Measurements from ENCODE around the gene KLRC1. TPM values are rescaled to one million over a fixed set of nuclear protein-coding genes. Genes with fewer than 3 reads are reported as not detected.
"Not testable (repeated sequence)": the region's sequence is repeated elsewhere in the genome, so short reads cannot be mapped to it uniquely, and the experiment has no call there.

Gene KLRC1
- total and polyA plus RNA-seq, 10 of the 15 experiments (the other 5 are each of a cell fraction or from before 2014, with no cell fraction given) = 0.04 to 0.60 (median 0.23) TPM; not detected in 1

- H3K4me3 ChIP-seq; H3K27ac ChIP-seq (ENCODE audit: control insufficient read depth, insufficient read depth); FAIRE-seq; H3K9ac ChIP-seq (ENCODE audit: control insufficient read depth, insufficient read depth, low read length); H3K4me1 ChIP-seq (ENCODE audit: control insufficient read depth, insufficient read depth, low read length); H3K79me2 ChIP-seq (ENCODE audit: control insufficient read depth, insufficient read depth, low read length); H3K4me2 ChIP-seq (ENCODE audit: control insufficient read depth, insufficient read depth); H3K36me3 ChIP-seq (ENCODE audit: control insufficient read depth in 2 of 2, insufficient read depth in 2 of 2, low read length in 1 of 2); POLR2A ChIA-PET; RAD21 ChIA-PET (ENCODE audit: unreplicated experiment); BruUV-seq (replicated peaks); in situ Hi-C loops (cut with MboI); H3K27me3 ChIP-seq (replicated peaks in 1 of 2; ENCODE audit: control insufficient read depth in 2 of 2, insufficient read depth in 2 of 2, low read length in 1 of 2); ATAC-seq; H3K9me3 ChIP-seq (replicated peaks; ENCODE audit: control insufficient read depth, insufficient read depth, low read length); DNase-seq (ENCODE audit: low read depth, low spot score); intact Hi-C loops (cut with micrococcal nuclease; ENCODE audit: unreplicated experiment); H4K20me1 ChIP-seq (ENCODE audit: control insufficient read depth, insufficient read depth); H2AFZ ChIP-seq (ENCODE audit: control insufficient read depth, low read depth, low read length): not testable (repeated sequence)
- WGBS (ENCODE audit: insufficient coverage, insufficient replicate concordance, low lambda C conversion rate, missing lambda C conversion rate) = 64% methylated on average over 2 of the region's 2 CpGs
- ChIA-PET CTCF (interaction anchor here (0.6 to 1.3 kb wide), 2 partner anchors 129 to 252 kb away, joined by 3 to 4 read pairs; no protein-coding TSS in a partner anchor), SMC1A (ENCODE audit: uncharacterized antibody, unreplicated experiment) (interaction anchor here (0.8 kb wide), 1 partner anchor 90 kb away, joined by 3 read pairs; no protein-coding TSS in a partner anchor)
These were observed 34.2 kb upstream of the KLRC1 start for GRCh38 chr12:10487328-10487727.

GRCh38 chr12:10481901-10482300 is 28.7 kb upstream of the KLRC1 start:
- H3K4me1 ChIP-seq (ENCODE audit: control insufficient read depth, insufficient read depth, low read length); H3K79me2 ChIP-seq (ENCODE audit: control insufficient read depth, insufficient read depth, low read length); H3K4me2 ChIP-seq (ENCODE audit: control insufficient read depth, insufficient read depth); DNase-seq (ENCODE audit: low read depth, low spot score); ATAC-seq; H4K20me1 ChIP-seq (ENCODE audit: control insufficient read depth, insufficient read depth); H3K9me3 ChIP-seq (replicated peaks; ENCODE audit: control insufficient read depth, insufficient read depth, low read length); BruUV-seq (replicated peaks); POLR2A ChIA-PET; H3K4me3 ChIP-seq; H3K9ac ChIP-seq (ENCODE audit: control insufficient read depth, insufficient read depth, low read length); FAIRE-seq; SMC1A ChIA-PET (ENCODE audit: uncharacterized antibody, unreplicated experiment); H3K36me3 ChIP-seq (ENCODE audit: control insufficient read depth in 2 of 2, insufficient read depth in 2 of 2, low read length in 1 of 2); H3K27me3 ChIP-seq (replicated peaks in 1 of 2; ENCODE audit: control insufficient read depth in 2 of 2, insufficient read depth in 2 of 2, low read length in 1 of 2); H2AFZ ChIP-seq (ENCODE audit: control insufficient read depth, low read depth, low read length); RAD21 ChIA-PET (ENCODE audit: unreplicated experiment); intact Hi-C loops (cut with micrococcal nuclease; ENCODE audit: unreplicated experiment); in situ Hi-C loops (cut with MboI); H3K27ac ChIP-seq (ENCODE audit: control insufficient read depth, insufficient read depth); CTCF ChIA-PET: not testable (repeated sequence)
- 25% methylated on average over 2 of the region's 2 CpGs for WGBS (ENCODE audit: insufficient coverage, insufficient replicate concordance, low lambda C conversion rate, missing lambda C conversion rate)

GRCh38 chr12:10472808-10473207 is 19.6 kb upstream of the KLRC1 start:
- DNase-seq (ENCODE audit: low read depth, low spot score); H3K9me3 ChIP-seq (replicated peaks; ENCODE audit: control insufficient read depth, insufficient read depth, low read length); CTCF ChIA-PET; H3K27me3 ChIP-seq (replicated peaks in 1 of 2; ENCODE audit: control insufficient read depth in 2 of 2, insufficient read depth in 2 of 2, low read length in 1 of 2); H3K9ac ChIP-seq (ENCODE audit: control insufficient read depth, insufficient read depth, low read length); intact Hi-C loops (cut with micrococcal nuclease; ENCODE audit: unreplicated experiment); ATAC-seq; H3K4me3 ChIP-seq; RAD21 ChIA-PET (ENCODE audit: unreplicated experiment); in situ Hi-C loops (cut with MboI); H2AFZ ChIP-seq (ENCODE audit: control insufficient read depth, low read depth, low read length); FAIRE-seq; H3K79me2 ChIP-seq (ENCODE audit: control insufficient read depth, insufficient read depth, low read length); H3K36me3 ChIP-seq (ENCODE audit: control insufficient read depth in 2 of 2, insufficient read depth in 2 of 2, low read length in 1 of 2); POLR2A ChIA-PET; H3K27ac ChIP-seq (ENCODE audit: control insufficient read depth, insufficient read depth); BruUV-seq (replicated peaks); H3K4me1 ChIP-seq (ENCODE audit: control insufficient read depth, insufficient read depth, low read length); H4K20me1 ChIP-seq (ENCODE audit: control insufficient read depth, insufficient read depth); SMC1A ChIA-PET (ENCODE audit: uncharacterized antibody, unreplicated experiment); H3K4me2 ChIP-seq (ENCODE audit: control insufficient read depth, insufficient read depth): not testable (repeated sequence)
- WGBS (ENCODE audit: insufficient coverage, insufficient replicate concordance, low lambda C conversion rate, missing lambda C conversion rate) = 66% methylated on average over 5 of the region's 5 CpGs
